GM08714 (cell line): ENCODE data around the gene SLFN12.
A peak's percentile ranks its signal among the peaks of the same experiment; 100 is the strongest.
"Not testable (repeated sequence)": the region's sequence is repeated elsewhere in the genome, so short reads cannot be mapped to it uniquely, and the experiment has no call there.

ENCODE experiments used
- H3K4me3 ChIP-seq: fragments of 200-500 bp; sonication (Bioruptor generic); 2 replicates; pipeline ENCODE4 v1.5.1; 2014; ENCODE audit warnings: mild to moderate bottlenecking, low read length, inconsistent platforms
- ZNF274 ChIP-seq: IDR thresholded peaks from 2 replicates; pipeline ENCODE4 v1.6.1; 2012; ENCODE audit warnings: mild to moderate bottlenecking, low read depth, low read length

The SLFN12 gene

DNA sequence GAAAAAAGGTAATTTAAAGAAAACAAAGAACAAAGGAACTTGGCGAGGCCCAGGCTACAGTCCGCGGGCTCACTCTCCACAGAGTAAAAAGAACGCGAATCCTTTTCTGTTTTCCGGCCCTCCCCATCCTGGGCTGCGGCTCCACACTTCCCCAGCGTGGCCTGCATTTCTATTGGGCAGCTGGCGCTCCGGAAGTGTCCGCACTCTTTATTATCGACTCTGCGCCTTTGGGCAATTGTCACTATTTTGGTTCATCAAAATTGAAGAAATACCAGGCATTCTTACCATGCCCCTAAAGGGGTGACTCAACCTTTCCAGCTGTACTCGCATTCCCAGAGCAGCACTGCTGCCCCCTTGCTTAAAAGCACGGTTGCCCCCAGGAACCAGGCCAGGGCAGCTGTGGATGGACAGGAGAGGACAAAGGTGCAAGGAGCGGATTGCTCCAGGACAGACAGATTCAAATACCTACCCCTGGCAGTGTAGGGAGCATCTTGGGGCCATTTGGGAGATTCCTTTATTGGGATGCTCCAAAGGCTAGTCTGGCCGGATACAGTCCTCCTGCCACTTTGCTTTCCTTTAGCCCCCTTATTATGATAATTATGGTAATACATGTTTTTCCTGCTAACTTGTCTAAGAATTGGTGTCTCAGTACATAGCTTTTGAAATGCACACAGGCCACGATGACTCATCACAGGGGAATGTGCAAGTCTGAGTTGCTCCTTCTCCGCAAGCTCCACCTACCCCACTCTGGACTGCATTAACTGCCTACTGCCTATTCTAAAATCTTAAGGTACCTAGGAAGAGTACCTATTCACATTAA is 985 bp upstream of the SLFN12 start:
- peak overlapping the region; percentile 73 for H3K4me3 ChIP-seq
- no peak for TF ChIP-seq ZNF274

GRCh38 chr17:35429702-35430101 is 2.6 kb downstream of the SLFN12 start:
- TF ChIP-seq ZNF274 = no peak
- H3K4me3 ChIP-seq = no peak overlapping the region

DNA sequence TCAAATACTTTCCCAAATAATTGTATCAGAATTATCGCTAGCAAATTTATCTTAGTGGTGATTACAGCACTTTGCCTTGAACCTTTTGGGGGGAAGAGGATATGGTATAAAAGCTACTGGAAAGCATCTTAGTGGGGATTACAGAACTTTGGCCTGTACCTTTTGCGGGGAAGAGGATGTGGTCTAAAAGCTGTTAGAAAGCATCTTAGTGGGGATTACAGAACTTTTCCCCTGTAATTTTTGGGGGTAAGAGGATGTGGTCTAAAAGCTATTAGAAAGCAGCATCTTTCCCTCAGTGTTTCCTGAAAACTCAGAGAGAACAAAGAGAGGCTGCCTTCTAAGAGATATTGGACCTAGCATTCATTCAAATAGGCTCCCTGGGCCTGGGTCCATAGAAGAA is 4.1 kb downstream of the SLFN12 start:
- H3K4me3 ChIP-seq = no peak overlapping the region
- no peak for TF ChIP-seq ZNF274

DNA sequence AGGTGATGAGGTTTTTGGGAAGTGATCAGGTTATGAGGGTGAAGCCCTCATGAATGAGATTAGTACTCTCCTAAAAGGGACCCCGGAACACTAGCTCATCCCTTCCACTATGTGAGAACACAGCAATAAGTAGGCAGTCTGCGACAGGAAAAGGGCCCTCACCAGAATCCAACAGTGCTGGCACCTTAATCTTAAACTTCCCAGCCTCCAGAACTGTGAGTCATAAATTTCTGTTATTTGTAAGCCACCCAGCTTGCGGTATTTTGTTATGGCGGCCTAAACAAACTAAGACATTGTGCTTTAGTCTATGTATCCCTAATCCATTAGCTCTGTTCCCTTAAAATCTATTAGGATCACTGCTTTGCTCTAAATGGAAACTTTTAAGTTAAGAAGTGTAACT is 8.5 kb downstream of the SLFN12 start:
- H3K4me3 ChIP-seq = no peak overlapping the region
- TF ChIP-seq ZNF274 = no peak

DNA sequence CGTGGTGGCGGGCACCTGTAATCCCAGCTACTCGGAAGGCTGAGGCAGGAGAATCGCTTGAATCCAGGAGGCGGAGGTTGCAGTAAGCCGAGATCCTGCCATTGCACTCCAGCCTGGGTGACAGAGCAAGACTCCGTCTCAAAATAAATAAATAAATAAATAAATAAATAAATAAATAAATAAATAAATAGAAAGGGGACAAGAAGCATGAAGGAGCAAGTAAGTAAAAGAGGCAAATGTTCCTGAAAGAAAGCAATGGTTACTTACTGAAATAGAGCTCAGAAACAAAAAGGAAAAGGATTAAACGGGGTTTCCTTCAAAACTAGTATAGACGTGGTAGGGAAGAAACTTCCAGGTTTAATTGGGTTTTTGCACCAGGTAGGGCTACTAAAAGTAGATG is 11.2 kb downstream of the SLFN12 start:
- H3K4me3 ChIP-seq = not testable (repeated sequence)

DNA sequence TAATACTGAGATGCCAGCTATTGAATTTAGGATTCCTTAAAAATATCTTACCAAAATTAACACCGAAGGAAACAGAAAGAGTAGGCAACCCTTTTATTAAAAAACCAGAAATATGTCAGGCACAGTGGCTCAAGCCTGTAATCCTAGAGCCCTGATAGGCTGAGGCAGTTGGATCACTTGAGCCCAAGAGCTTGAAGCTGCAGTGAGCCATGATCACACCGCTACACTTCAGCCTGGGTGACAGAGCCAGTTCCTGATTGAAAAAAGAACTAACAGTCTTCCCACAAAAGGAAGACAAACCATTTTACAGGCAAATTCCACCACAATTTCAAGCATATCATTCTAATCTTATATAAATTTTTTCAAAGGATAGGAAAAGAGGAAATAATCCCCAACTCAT is 15.6 kb downstream of the SLFN12 start:
- no peak for TF ChIP-seq ZNF274
- no peak overlapping the region for H3K4me3 ChIP-seq

GRCh38 chr17:35414707-35415106 is 17.6 kb downstream of the SLFN12 start:
- not testable (repeated sequence) for H3K4me3 ChIP-seq

DNA sequence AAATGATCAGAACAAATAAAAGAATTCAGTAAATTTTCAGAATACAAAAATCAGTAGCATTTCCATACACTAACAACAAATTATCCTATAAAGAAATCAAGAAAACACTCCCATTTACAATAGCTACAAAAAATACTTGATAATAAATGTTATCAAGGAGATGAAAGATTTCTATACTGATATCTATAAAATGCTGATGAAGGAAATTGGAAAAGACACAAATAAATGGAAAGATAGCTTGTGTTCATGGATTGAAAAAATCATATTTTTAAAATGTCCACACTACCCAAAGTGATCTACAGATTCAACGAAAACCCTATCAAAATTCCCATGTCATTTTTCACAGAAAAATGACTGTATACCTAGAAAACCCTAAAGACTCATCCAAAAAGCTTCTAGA is 18.1 kb downstream of the SLFN12 start:
- TF ChIP-seq ZNF274 = no peak
- H3K4me3 ChIP-seq = no peak overlapping the region

DNA sequence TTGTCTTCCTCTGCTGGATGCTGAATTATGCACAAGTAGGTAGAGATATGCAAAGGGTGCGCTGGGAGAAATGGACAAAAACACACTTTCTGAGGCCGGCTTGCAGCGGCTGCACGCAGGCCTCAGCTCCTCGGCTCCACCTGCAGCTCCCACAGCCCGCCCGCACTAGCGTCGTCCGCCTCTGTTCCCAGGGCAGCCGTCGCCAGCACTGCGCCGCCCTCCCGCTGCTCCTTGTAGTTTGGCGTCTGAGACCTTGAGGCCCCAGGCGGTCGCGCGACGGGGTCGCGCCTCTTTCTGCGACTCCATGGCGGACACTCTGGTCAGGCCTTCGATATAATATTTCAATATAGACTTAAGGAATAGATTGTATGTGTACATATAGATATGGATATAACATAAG is 24.8 kb downstream of the SLFN12 start:
- no peak overlapping the region for H3K4me3 ChIP-seq
- no peak for TF ChIP-seq ZNF274

DNA sequence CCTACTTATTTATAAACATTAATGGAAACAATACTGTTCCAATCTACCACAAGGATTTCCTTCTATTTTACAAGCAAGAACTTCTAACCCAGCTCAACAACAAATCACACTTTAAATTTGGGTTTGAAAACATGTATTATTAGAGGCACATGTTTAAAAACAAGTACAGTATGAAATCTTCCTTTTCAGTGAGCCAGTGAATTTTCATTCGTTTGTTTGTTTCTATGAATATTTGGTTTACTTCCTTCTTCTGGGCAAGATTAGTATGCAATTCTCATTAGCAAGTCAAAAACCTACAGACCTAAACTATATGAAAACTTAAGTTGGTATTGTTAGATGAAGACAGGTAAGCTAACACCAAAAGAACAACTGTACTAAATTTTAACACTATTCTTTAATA is 25.7 kb downstream of the SLFN12 start:
- TF ChIP-seq ZNF274 = no peak
- no peak overlapping the region for H3K4me3 ChIP-seq

DNA sequence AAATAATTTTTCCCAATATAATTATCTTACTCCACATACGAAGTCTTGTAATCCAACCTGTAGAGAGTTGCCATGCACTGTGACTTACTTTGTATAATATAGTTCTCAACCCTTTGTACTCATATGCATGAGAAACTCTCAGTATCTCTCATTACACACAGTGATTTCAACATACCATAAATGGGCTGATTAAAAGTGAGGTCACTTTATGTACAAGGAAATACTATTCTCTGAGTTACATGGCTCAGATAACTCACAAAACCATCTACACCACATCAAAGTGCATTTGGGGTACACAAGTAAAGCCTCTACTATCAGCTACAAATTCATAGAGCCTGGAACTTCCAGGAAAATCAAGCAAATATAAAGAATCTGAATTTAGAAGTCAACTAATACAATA is 27.9 kb downstream of the SLFN12 start:
- TF ChIP-seq ZNF274 = no peak
- H3K4me3 ChIP-seq = no peak overlapping the region

- H3K4me3 ChIP-seq = not testable (repeated sequence)
These were observed 38.5 kb downstream of the SLFN12 start for GRCh38 chr17:35393783-35394182.

- no peak for TF ChIP-seq ZNF274
- no peak overlapping the region for H3K4me3 ChIP-seq
These were observed 41.6 kb downstream of the SLFN12 start for GRCh38 chr17:35390663-35391062.

GRCh38 chr17:35390156-35390555 is 42.1 kb downstream of the SLFN12 start:
- H3K4me3 ChIP-seq = no peak overlapping the region
- TF ChIP-seq ZNF274 = no peak

DNA sequence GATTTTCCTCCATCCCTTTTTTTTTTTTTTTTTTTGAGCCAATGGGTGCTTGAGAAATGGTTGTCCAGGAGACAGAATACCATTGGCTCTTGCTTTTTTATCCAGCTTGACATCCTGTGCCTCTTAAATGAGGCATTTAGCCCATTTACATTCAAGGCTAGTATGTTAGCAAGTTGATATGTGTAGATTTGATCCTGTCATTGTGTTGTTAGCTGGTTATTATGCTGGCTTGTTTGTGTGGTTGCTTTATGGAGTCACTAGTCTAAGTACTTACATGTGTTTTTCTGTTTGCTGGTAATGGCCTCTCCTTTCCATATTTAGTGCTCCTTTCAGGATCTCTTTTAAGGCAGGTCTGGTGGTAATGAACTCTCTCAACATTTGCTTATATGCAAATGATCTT is 44.8 kb downstream of the SLFN12 start:
- TF ChIP-seq ZNF274 = no peak
- no peak overlapping the region for H3K4me3 ChIP-seq

- H3K4me3 ChIP-seq = no peak overlapping the region
- TF ChIP-seq ZNF274 = no peak
These were observed 54.6 kb downstream of the SLFN12 start for GRCh38 chr17:35377706-35378105.
